H1 (cell line): ENCODE data around the gene KSR2. TPM values are rescaled to one million over a fixed set of nuclear protein-coding genes. Genes with fewer than 3 reads are reported as not detected.

ENCODE experiments used
- CTCF ChIA-PET: fragments of 300-600 bp; sonication (Branson Sonifier 250); formaldehyde crosslinking; loops from one replicate; lab custom pipeline; 2021; ENCODE audit not compliant: partially characterized antibody; lab: Charles Lee
- POLR2A ChIA-PET: fragments of 300-600 bp; sonication (Branson Sonifier 250); formaldehyde crosslinking; loops from one replicate; lab custom pipeline; 2021; ENCODE audit warnings: inconsistent platforms; ENCODE audit not compliant: partially characterized antibody; lab: Charles Lee
- DNase-seq, 2 experiments: peaks; one replicate each; pipeline versions ENCODE4 v3.0.0 to v3.0.0-alpha.2; 2010 to 2022; ENCODE audit warnings: low spot score in 2 of 2, low read depth in 1 of 2, mixed read lengths in 1 of 2
- FAIRE-seq: peaks from 2 replicates; lab custom pipeline; 2011; peaks lifted over from hg19 to GRCh38; lab: Jason Lieb, UNC
- H2AFZ ChIP-seq: 2 replicates; pipeline ENCODE4 v1.8.1; 2012; ENCODE audit warnings: low read length, inconsistent platforms
- H2AK5ac ChIP-seq: 2 replicates; pipeline ENCODE4 v1.6.1; 2013; ENCODE audit warnings: low read depth, low read length
- H2BK120ac ChIP-seq: replicated peaks from 2 replicates; pipeline ENCODE3; 2013; ENCODE audit warnings: low read depth, low read length, inconsistent platforms
- H2BK12ac ChIP-seq: 2 replicates; pipeline ENCODE4 v1.6.1; 2013; ENCODE audit warnings: low read depth, low read length
- H2BK15ac ChIP-seq: 2 replicates; pipeline ENCODE4 v1.6.1; 2013; ENCODE audit warnings: low read length
- H2BK20ac ChIP-seq: 2 replicates; pipeline ENCODE4 v1.6.1; 2013; ENCODE audit warnings: low read length
- H2BK5ac ChIP-seq: 2 replicates; pipeline ENCODE4 v1.6.1; 2013; ENCODE audit warnings: low read depth, low read length
- H3K14ac ChIP-seq: 2 replicates; pipeline ENCODE4 v1.6.1; 2013; ENCODE audit warnings: inconsistent platforms; ENCODE audit not compliant: insufficient read length
- H3K18ac ChIP-seq: 2 replicates; pipeline ENCODE4 v1.6.1; 2013; ENCODE audit warnings: low read length; ENCODE audit errors: extremely low read depth
- H3K23ac ChIP-seq: 2 replicates; pipeline ENCODE4 v1.6.1; 2013; ENCODE audit warnings: inconsistent platforms; ENCODE audit not compliant: insufficient read length
- H3K23me2 ChIP-seq: 2 replicates; pipeline ENCODE4 v1.6.1; 2013; ENCODE audit warnings: low read depth, low read length
- H3K27ac ChIP-seq: 2 replicates; pipeline ENCODE4 v1.6.1; 2011; ENCODE audit warnings: low read depth, low read length, inconsistent platforms
- H3K27me3 ChIP-seq, 4 experiments: replicated peaks in 1 of 4; 1 replicate in 1 of 4; 2 replicates in 3 of 4; pipeline versions ENCODE4 v1.6.1 to v1.8.1; 2011 to 2013; ENCODE audit warnings: low read length in 3 of 4, mild to moderate bottlenecking in 3 of 4, inconsistent platforms in 2 of 4, mixed read lengths in 2 of 4, moderate library complexity in 1 of 4; ENCODE audit not compliant: control insufficient read depth in 3 of 4, insufficient read depth in 3 of 4; ENCODE audit errors: extremely low read depth in 1 of 4
- H3K36me3 ChIP-seq, 4 experiments: 2 replicates each; pipeline versions ENCODE4 v1.6.1 to v1.8.1; 2011 to 2013; ENCODE audit warnings: mild to moderate bottlenecking in 4 of 4, low read length in 3 of 4, moderate library complexity in 2 of 4, control low read depth in 1 of 4, inconsistent platforms in 1 of 4; ENCODE audit not compliant: insufficient read depth in 4 of 4, control insufficient read depth in 2 of 4
- H3K4ac ChIP-seq: replicated peaks from 2 replicates; pipeline ENCODE3; 2013; ENCODE audit warnings: low read length, low read depth, mixed read lengths, inconsistent platforms; ENCODE audit not compliant: insufficient read length
- H3K4me1 ChIP-seq, 4 experiments: replicated peaks in 1 of 4; 1 replicate in 1 of 4; 2 replicates in 3 of 4; pipeline versions ENCODE4 v1.6.1 to v1.8.1; 2011 to 2013; ENCODE audit warnings: low read length in 3 of 4, inconsistent platforms in 2 of 4, mixed read lengths in 1 of 4; ENCODE audit not compliant: insufficient read depth in 4 of 4, control insufficient read depth in 3 of 4
- H3K4me2 ChIP-seq, 2 experiments: 2 replicates each; pipeline versions ENCODE4 v1.6.1 to v1.8.1; 2011 to 2013; ENCODE audit warnings: low read depth in 2 of 2, low read length in 2 of 2, control low read depth in 1 of 2, inconsistent platforms in 1 of 2, mild to moderate bottlenecking in 1 of 2; ENCODE audit not compliant: insufficient read depth in 1 of 2
- H3K4me3 ChIP-seq, 4 experiments: fragments of 200-600, 300-600 bp in 1 of 4; sonication (generic), shearing (Covaris generic), sonication (Bioruptor Twin) in 1 of 4; 2 replicates each; pipeline versions ENCODE4 v1.5.1 to v1.8.1; 2011 to 2016; ENCODE audit warnings: low read length in 4 of 4, low read depth in 3 of 4, control low read depth in 2 of 4, inconsistent platforms in 2 of 4, mild to moderate bottlenecking in 2 of 4, mixed read lengths in 1 of 4, moderate library complexity in 1 of 4; ENCODE audit not compliant: insufficient read depth in 2 of 4; ENCODE audit errors: extremely low read depth in 1 of 4
- H3K56ac ChIP-seq: replicated peaks from 2 replicates; pipeline ENCODE3; 2013; ENCODE audit warnings: low read depth, mild to moderate bottlenecking, mixed read lengths, low read length, inconsistent platforms; ENCODE audit not compliant: insufficient read length
- H3K79me1 ChIP-seq: 2 replicates; pipeline ENCODE4 v1.6.1; 2013; ENCODE audit warnings: low read depth, low read length, control low read depth
- H3K79me2 ChIP-seq, 2 experiments: 2 replicates each; pipeline versions ENCODE4 v1.6.1 to v1.8.1; 2012 to 2013; ENCODE audit warnings: low read length in 2 of 2, mild to moderate bottlenecking in 2 of 2, inconsistent platforms in 1 of 2; ENCODE audit not compliant: insufficient read depth in 2 of 2, control insufficient read depth in 1 of 2
- H3K9ac ChIP-seq, 4 experiments: replicated peaks in 1 of 4; 1 replicate in 1 of 4; 2 replicates in 3 of 4; pipeline versions ENCODE4 v1.6.1 to v1.8.1; 2011 to 2013; ENCODE audit warnings: low read depth in 3 of 4, low read length in 3 of 4, control low read depth in 2 of 4, mild to moderate bottlenecking in 2 of 4, moderate library complexity in 2 of 4, inconsistent platforms in 1 of 4; ENCODE audit errors: extremely low read depth in 1 of 4
- H3K9me3 ChIP-seq, 2 experiments: 2 replicates each; pipeline versions ENCODE4 v1.6.1 to v1.8.1; 2012 to 2013; ENCODE audit warnings: mild to moderate bottlenecking in 2 of 2, moderate library complexity in 2 of 2, control low read depth in 1 of 2, inconsistent platforms in 1 of 2, low read depth in 1 of 2, low read length in 1 of 2, mixed read lengths in 1 of 2; ENCODE audit not compliant: insufficient read depth in 2 of 2
- H4K20me1 ChIP-seq, 2 experiments: replicated peaks in 1 of 2; 2 replicates each; pipeline versions ENCODE3 to v1.8.1; 2011 to 2013; ENCODE audit warnings: inconsistent platforms in 2 of 2, low read length in 2 of 2, mild to moderate bottlenecking in 1 of 2; ENCODE audit not compliant: insufficient read depth in 2 of 2, control insufficient read depth in 1 of 2
- H4K5ac ChIP-seq: 2 replicates; pipeline ENCODE4 v1.6.1; 2013; ENCODE audit warnings: low read length, low read depth, mixed read lengths, inconsistent platforms; ENCODE audit not compliant: insufficient read length
- H4K8ac ChIP-seq: 2 replicates; pipeline ENCODE4 v1.8.0; 2013; ENCODE audit warnings: mild to moderate bottlenecking, moderate library complexity, low read length, inconsistent platforms; ENCODE audit not compliant: insufficient read depth; ENCODE audit errors: extremely low read depth
- H4K91ac ChIP-seq: replicated peaks from 2 replicates; pipeline ENCODE3; 2013; ENCODE audit warnings: low read length, mixed read lengths, inconsistent platforms; ENCODE audit not compliant: insufficient read length
- ASH2L ChIP-seq: fragments of 200-600, 300-600 bp; sonication (generic); IDR thresholded peaks from one replicate; pipeline ENCODE4 v1.7.1; 2017; ENCODE audit warnings: low read length
- CHD1 ChIP-seq: IDR thresholded peaks from 2 replicates; pipeline ENCODE4 v1.6.1; 2012; ENCODE audit warnings: low read depth, low read length, improper control_type of control experiment
- CREB1 ChIP-seq: IDR thresholded peaks from 2 replicates; pipeline ENCODE4 v1.6.1; 2012; ENCODE audit warnings: inconsistent platforms
- CTBP2 ChIP-seq: IDR thresholded peaks from 2 replicates; pipeline ENCODE4 v1.7.0; 2011; ENCODE audit warnings: borderline replicate concordance, mild to moderate bottlenecking, moderate library complexity, mixed read lengths, low read length; ENCODE audit not compliant: insufficient read depth, insufficient read length
- JUND ChIP-seq: IDR thresholded peaks from 2 replicates; pipeline ENCODE4 v1.6.1; 2011; ENCODE audit warnings: mild to moderate bottlenecking, improper control_type of control experiment, low read length
- NANOG ChIP-seq: IDR thresholded peaks from 2 replicates; pipeline ENCODE4 v1.6.1; 2011; ENCODE audit warnings: low read length, low read depth, mild to moderate bottlenecking, inconsistent platforms; ENCODE audit not compliant: insufficient read depth, poor library complexity, severe bottlenecking
- POLR2AphosphoS5 ChIP-seq: IDR thresholded peaks from 2 replicates; pipeline ENCODE4 v1.6.1; 2011; ENCODE audit warnings: low read depth, low read length
- RAD21 ChIP-seq, 2 experiments: IDR thresholded peaks in 1 of 2; conservative IDR thresholded peaks in 1 of 2; 2 replicates each; pipeline ENCODE4 v1.6.1; 2011; ENCODE audit warnings: low read depth in 2 of 2, low read length in 2 of 2, improper control_type of control experiment in 1 of 2, inconsistent platforms in 1 of 2, mild to moderate bottlenecking in 1 of 2, moderate library complexity in 1 of 2
- RFX5 ChIP-seq: IDR thresholded peaks from 2 replicates; pipeline ENCODE4 v1.6.1; 2011; ENCODE audit warnings: low read depth, low read length, improper control_type of control experiment, borderline replicate concordance
- SUZ12 ChIP-seq: fragments of 200-600 bp; sonication (generic); IDR thresholded peaks from 2 replicates; pipeline ENCODE4 v1.6.1; 2012; ENCODE audit warnings: mild to moderate bottlenecking, inconsistent platforms, low read length, moderate library complexity, mixed read lengths
- TEAD4 ChIP-seq: IDR thresholded peaks from 2 replicates; pipeline ENCODE4 v1.6.1; 2012; ENCODE audit warnings: low read depth, low read length, inconsistent platforms, mixed read lengths
- WGBS, 2 experiments: shearing (Covaris generic) in 1 of 2; methylation state at CpG; one replicate each; pipeline versions ENCODE4 v1.1.6 to v1.1.7; 2013 to 2015; ENCODE audit warnings: low lambda C conversion rate in 2 of 2, mixed read lengths in 2 of 2, inconsistent platforms in 1 of 2, low coverage in 1 of 2, missing lambda C conversion rate in 1 of 2; ENCODE audit not compliant: insufficient replicate concordance in 2 of 2, insufficient coverage in 1 of 2, insufficient read length in 1 of 2; ENCODE audit errors: extremely low coverage in 1 of 2, missing lambda C conversion rate in 1 of 2; 5-methylcytosine and 5-hydroxymethylcytosine counted together
- polyA plus RNA-seq, 7 experiments: library from polyadenylated mRNA; depleted of rRNA in 3 of 7; stranded (reverse) in 5 of 7; unstranded in 2 of 7; fragments of >200 nt in 5 of 7; fragments of 200-250 nt in 2 of 7; gene quantifications; 1 replicate in 5 of 7; 2 replicates in 1 of 7; 4 replicates in 1 of 7; pipeline versions ENCODE4 v1.2.1 to v1.2.3, GENCODE V29; 2011 to 2013; ENCODE audit warnings: missing spikeins in 2 of 7, mixed read lengths in 2 of 7
- total RNA-seq: library from RNA; stranded (reverse); fragmentation: NEBNext Ultra II Directional; extraction: Animal tissue kit (Norgen Biotek cat#: 25700); gene quantifications from 2 replicates; pipeline ENCODE4 v1.2.1, GENCODE V29; 2021
- TF ChIP-seq, protein P1 (sequence below): IDR thresholded peaks from 2 replicates; pipeline ENCODE4 v1.6.1; 2011; ENCODE audit warnings: low read length, improper control_type of control experiment

The KSR2 gene
- total and polyA plus RNA-seq, 2 of the 8 experiments (the other 6 are each of a cell fraction or from before 2014, with no cell fraction given): 0.74 to 2.2 TPM

DNA sequence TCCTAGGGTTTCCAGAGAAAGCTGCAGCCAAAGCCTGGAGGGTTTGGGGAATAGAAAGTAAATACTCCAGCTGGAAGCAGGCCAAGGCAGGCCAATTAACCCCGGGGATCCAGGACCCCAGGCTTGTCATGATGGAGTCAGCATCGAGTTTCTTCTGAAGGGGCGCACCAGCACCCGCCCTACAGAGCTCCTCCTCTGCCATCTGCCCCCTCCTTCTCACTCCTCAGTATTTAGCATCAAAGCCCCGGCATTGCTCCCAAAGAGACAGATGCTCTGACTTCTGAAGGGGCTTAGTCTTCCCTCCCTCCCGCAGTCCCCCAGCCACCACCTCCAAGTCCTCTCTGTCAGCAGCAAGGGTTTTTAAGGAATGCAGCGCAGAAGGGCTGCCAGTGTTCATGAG lies 322.3 kb downstream of the KSR2 start (continued):
- TF ChIP-seq POLR2AphosphoS5: no peak

DNA sequence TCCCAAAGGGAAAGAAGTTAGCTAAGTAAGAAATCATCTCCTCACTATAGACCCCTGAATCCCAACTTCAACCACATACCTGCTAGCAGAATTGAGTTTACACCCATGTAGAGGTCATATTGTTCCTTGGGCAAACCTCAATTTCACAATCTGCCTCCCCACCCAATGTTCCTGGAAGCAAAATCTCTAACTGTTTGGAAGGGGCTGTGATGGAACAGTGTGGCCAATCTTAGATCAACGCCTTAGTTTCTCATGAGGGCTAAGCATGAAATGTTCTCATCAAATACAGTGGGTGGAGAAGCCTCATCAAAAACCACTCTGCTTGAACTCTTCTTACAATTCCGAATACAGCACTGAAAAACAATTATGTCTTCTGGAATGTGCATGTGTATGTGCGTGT lies 323.3 kb downstream of the KSR2 start:
- no peak overlapping the region for H3K27ac ChIP-seq
- FAIRE-seq: no peak
- H4K91ac ChIP-seq: no peak overlapping the region
- no peak overlapping the region for H2BK15ac ChIP-seq
- H3K36me3 ChIP-seq: no peaks in the 10 kb centered on the region
- no peak overlapping the region for H3K14ac ChIP-seq
- H3K4me3 ChIP-seq: no peak overlapping the region
- H3K79me2 ChIP-seq: no peaks in the 10 kb centered on the region
- H4K20me1 ChIP-seq: no peaks in the 10 kb centered on the region
- peaks cover 0 to 2% (median 2%) of the 10 kb centered on the region in 4 experiments; a peak in 1 of 7 replicates for H3K4me1 ChIP-seq
- CTCF ChIA-PET: no interaction called here
- POLR2A ChIA-PET: no interaction called here
- H3K27me3 ChIP-seq: no peaks in the 10 kb centered on the region
- no peak overlapping the region for H3K18ac ChIP-seq
- H2AK5ac ChIP-seq: no peak overlapping the region
- no peak overlapping the region for H3K4me2 ChIP-seq
- no peaks in the 10 kb centered on the region for H3K9me3 ChIP-seq
- H3K4ac ChIP-seq: no peak overlapping the region
- no peak overlapping the region for H2AFZ ChIP-seq
- H2BK5ac ChIP-seq: no peak overlapping the region
- WGBS, 2 experiments: 79% methylated on average over 3 of the region's 3 CpGs; no CpG with 5 or more reads in 1 of the 2 experiments
- no peak overlapping the region for H3K56ac ChIP-seq
- H4K5ac ChIP-seq: no peak overlapping the region
- H2BK20ac ChIP-seq: no peak overlapping the region
- H3K23me2 ChIP-seq: no peaks in the 10 kb centered on the region
- DNase-seq: no peak
- H3K79me1 ChIP-seq: no peaks in the 10 kb centered on the region
- H2BK120ac ChIP-seq: no peak overlapping the region
- no peak overlapping the region for H2BK12ac ChIP-seq
- H3K9ac ChIP-seq: no peak overlapping the region
- no peak overlapping the region for H3K23ac ChIP-seq
- no peak overlapping the region for H4K8ac ChIP-seq
- no peak for TF ChIP-seq RAD21 (IDR thresholded peaks at IDR 0.05 in 1 of 2, conservative IDR thresholded peaks at IDR 0.05 in 1 of 2; ENCODE audit: low read depth in 2 of 2, low read length in 2 of 2)
- TF ChIP-seq, protein P1, sequence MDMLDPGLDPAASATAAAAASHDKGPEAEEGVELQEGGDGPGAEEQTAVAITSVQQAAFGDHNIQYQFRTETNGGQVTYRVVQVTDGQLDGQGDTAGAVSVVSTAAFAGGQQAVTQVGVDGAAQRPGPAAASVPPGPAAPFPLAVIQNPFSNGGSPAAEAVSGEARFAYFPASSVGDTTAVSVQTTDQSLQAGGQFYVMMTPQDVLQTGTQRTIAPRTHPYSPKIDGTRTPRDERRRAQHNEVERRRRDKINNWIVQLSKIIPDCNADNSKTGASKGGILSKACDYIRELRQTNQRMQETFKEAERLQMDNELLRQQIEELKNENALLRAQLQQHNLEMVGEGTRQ: no peak
- no peak for TF ChIP-seq ASH2L
- TF ChIP-seq SUZ12: no peak
- no peak for TF ChIP-seq RFX5
- no peak for TF ChIP-seq TEAD4
- TF ChIP-seq NANOG: no peak
- no peak for TF ChIP-seq CREB1
- TF ChIP-seq JUND: no peak
- no peak for TF ChIP-seq CHD1
- no peak for TF ChIP-seq CTBP2
